ENCODE data around the gene LY9.

Gene LY9

GRCh38 chr1:160827418-160827817, 31.4 kb downstream of the LY9 start:
- in situ Hi-C loops (cut with MboI; ENCODE audit: low sequenced_read_pairs, unreplicated experiment) = no loop called here
- TF ChIP-seq CTCF (IDR thresholded peaks at IDR 0.05; ENCODE audit: borderline replicate concordance, control extremely low read depth, extremely low read depth, insufficient read depth, missing control alignments) = no peak
- no peak for DNase-seq (ENCODE audit: low spot score)

- DNase-seq (ENCODE audit: low spot score) = no peak
- in situ Hi-C loops (cut with MboI; ENCODE audit: low sequenced_read_pairs, unreplicated experiment) = loop anchor here (10.0 kb wide), 1 partner anchor 105 kb away; no protein-coding TSS in a partner anchor
- TF ChIP-seq CTCF (IDR thresholded peaks at IDR 0.05; ENCODE audit: borderline replicate concordance, control extremely low read depth, extremely low read depth, insufficient read depth, missing control alignments) = no peak
Observed at GRCh38 chr1:160829766-160830165, 33.8 kb downstream of the LY9 start.

GRCh38 chr1:160830321-160831153, 34.6 kb downstream of the LY9 start:
- DNase-seq (ENCODE audit: low spot score) = peak; percentile 60
- in situ Hi-C loops (cut with MboI; ENCODE audit: low sequenced_read_pairs, unreplicated experiment) = loop anchor here (10.0 kb wide), 1 partner anchor 106 kb away; no protein-coding TSS in a partner anchor
- TF ChIP-seq CTCF (IDR thresholded peaks at IDR 0.05; ENCODE audit: borderline replicate concordance, control extremely low read depth, extremely low read depth, insufficient read depth, missing control alignments) = peak; percentile 64

- peak; percentile 42 for DNase-seq (ENCODE audit: low spot score)
- TF ChIP-seq CTCF (IDR thresholded peaks at IDR 0.05; ENCODE audit: borderline replicate concordance, control extremely low read depth, extremely low read depth, insufficient read depth, missing control alignments) = peak; percentile 68
- in situ Hi-C loops (cut with MboI; ENCODE audit: low sequenced_read_pairs, unreplicated experiment) = loop anchor here (5.0 to 10.0 kb wide), 3 partner anchors 58 to 117 kb away; partner anchors contain the start of gene ITLN2
Observed at GRCh38 chr1:160834945-160835565, 39.1 kb downstream of the LY9 start.

- in situ Hi-C loops (cut with MboI; ENCODE audit: low sequenced_read_pairs, unreplicated experiment) = loop anchor here (5.0 to 10.0 kb wide), 3 partner anchors 58 to 117 kb away; partner anchors contain the start of gene ITLN2
Observed at GRCh38 chr1:160835751-160836150, 39.8 kb downstream of the LY9 start.

More at GRCh38 chr1:160835751-160836150, 39.8 kb downstream of the LY9 start:
- TF ChIP-seq CTCF (IDR thresholded peaks at IDR 0.05; ENCODE audit: borderline replicate concordance, control extremely low read depth, extremely low read depth, insufficient read depth, missing control alignments) = no peak
- DNase-seq (ENCODE audit: low spot score) = no peak
